Measurements from ENCODE around the gene COL4A2.

The COL4A2 gene

DNA sequence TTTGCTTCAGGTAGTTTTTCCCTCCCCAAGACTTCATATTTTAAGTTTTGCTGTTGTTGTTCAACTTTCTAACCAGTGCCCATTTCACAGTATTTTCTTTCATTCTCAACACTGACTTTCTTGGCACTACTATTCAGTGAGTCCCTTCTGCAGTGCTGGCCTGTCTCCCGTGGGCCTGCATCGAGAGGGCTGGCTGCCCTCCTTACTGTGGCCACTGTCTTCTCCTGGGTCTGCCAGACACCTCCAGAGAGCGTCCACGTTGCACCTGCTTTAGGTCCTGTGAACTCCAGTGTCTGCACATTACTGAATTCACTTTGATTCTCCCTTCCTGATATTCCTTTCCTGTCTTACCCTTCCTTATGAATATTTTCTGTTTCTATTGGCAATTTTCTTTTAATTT lies 27.4 kb upstream of the COL4A2 start:
- no peaks in the 10 kb centered on the region for H3K27me3 ChIP-seq (ENCODE audit: insufficient read depth, insufficient read length)
- DNase-seq (ENCODE audit: low read depth, low spot score) = no peak

DNA sequence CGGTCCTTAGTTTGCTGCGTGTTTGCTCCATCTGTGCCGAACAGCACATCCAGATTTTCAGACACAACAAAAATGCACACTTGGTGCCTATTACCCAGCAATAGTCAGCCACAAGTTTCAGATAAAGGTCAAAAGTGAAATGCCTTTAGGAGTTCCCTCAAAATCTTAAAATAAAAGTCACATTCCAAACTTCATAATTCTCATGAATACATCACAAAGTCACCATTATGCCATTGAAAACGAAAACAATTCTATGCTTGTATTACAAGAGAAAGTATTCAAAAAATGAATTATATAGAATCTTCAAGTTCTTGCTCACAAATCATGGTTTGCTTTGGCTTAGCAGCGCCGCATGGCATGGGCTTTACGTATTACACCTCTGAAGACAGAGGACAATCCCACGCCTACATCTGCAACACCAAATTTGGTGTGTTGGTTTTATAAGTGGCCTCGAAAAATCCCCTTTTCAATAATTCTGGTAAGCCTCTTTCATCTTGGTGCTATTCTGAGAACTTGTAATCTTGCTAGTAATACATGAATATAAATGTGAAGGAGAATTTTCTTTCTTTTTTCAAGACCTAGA lies 26.8 kb upstream of the COL4A2 start:
- TF ChIP-seq ZNF274 (IDR thresholded peaks at IDR 0.05; ENCODE audit: low read depth, low read length) (no peak), YY1 (IDR thresholded peaks at IDR 0.05; ENCODE audit: insufficient read depth, insufficient read length) (no peak), SUZ12 (IDR thresholded peaks at IDR 0.05; ENCODE audit: extremely low read depth, insufficient read depth, insufficient read length) (no peak)
- Histone ChIP-seq H3K9ac (ENCODE audit: insufficient read length, low read depth) (no peak overlapping the region), H3K9me3 (ENCODE audit: insufficient read depth, low read length) (no peaks in the 10 kb centered on the region), H3K4me3 (ENCODE audit: insufficient read length, low read depth) (no peak overlapping the region), H3K4me1 (ENCODE audit: insufficient read depth, insufficient read length) (no peaks in the 10 kb centered on the region), H3K27me3 (ENCODE audit: insufficient read depth, insufficient read length) (no peaks in the 10 kb centered on the region), H3K36me3 (ENCODE audit: insufficient read depth, insufficient read length, low read length) (peaks cover 13% of the 10 kb centered on the region)
- DNase-seq (ENCODE audit: low read depth, low spot score) = no peak

More for the DNA sequence above, 27.4 kb upstream of the COL4A2 start:
- TF ChIP-seq ZNF274 (IDR thresholded peaks at IDR 0.05; ENCODE audit: low read depth, low read length) (no peak), SUZ12 (IDR thresholded peaks at IDR 0.05; ENCODE audit: extremely low read depth, insufficient read depth, insufficient read length) (no peak), YY1 (IDR thresholded peaks at IDR 0.05; ENCODE audit: insufficient read depth, insufficient read length) (no peak)
- Histone ChIP-seq H3K4me3 (ENCODE audit: insufficient read length, low read depth) (no peak overlapping the region), H3K36me3 (ENCODE audit: insufficient read depth, insufficient read length, low read length) (peaks cover 11% of the 10 kb centered on the region), H3K9me3 (ENCODE audit: insufficient read depth, low read length) (no peaks in the 10 kb centered on the region), H3K9ac (ENCODE audit: insufficient read length, low read depth) (no peak overlapping the region), H3K4me1 (ENCODE audit: insufficient read depth, insufficient read length) (no peaks in the 10 kb centered on the region)

DNA sequence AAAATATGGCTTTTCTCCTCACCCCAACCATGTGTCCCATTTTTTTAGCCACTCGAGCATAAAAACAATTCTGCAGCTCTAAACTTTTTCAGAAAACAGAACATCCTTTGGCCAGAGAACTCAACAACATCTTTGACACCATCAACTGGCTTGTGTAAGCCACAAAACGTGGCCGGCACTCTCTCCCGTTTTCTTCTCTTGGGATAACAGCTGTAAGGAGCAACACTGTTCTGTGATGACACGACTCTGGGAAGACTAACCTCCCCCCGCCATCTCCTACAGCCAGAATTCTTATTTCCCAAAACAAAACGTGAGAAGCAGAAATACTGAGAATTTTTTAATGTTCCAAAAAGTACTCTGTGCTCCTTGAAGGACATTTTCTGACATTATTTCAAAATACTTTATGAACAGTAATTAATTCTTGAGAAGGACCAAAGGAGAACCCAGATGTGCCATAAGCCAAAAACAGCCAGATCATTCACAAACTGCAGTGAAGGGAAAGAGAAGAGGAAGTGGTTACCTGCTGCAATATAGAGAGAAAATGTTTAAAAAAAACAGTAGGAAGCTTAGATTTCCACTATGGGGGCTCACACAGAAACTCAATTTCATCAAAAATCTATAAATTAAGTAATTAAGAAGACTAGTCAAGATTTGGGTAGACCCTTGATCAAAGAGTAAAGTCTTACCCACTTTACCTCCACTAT lies 25.9 kb upstream of the COL4A2 start:
- TF ChIP-seq ZNF274 (IDR thresholded peaks at IDR 0.05; ENCODE audit: low read depth, low read length) = no peak
- TF ChIP-seq YY1 (IDR thresholded peaks at IDR 0.05; ENCODE audit: insufficient read depth, insufficient read length) = no peak
- no peak for TF ChIP-seq SUZ12 (IDR thresholded peaks at IDR 0.05; ENCODE audit: extremely low read depth, insufficient read depth, insufficient read length)
- H3K9me3 ChIP-seq (ENCODE audit: insufficient read depth, low read length) = no peaks in the 10 kb centered on the region
- no peak overlapping the region for H3K4me3 ChIP-seq (ENCODE audit: insufficient read length, low read depth)
- H3K36me3 ChIP-seq (ENCODE audit: insufficient read depth, insufficient read length, low read length) = peaks cover 13% of the 10 kb centered on the region
- no peaks in the 10 kb centered on the region for H3K27me3 ChIP-seq (ENCODE audit: insufficient read depth, insufficient read length)
- H3K9ac ChIP-seq (ENCODE audit: insufficient read length, low read depth) = no peak overlapping the region
- no peak for DNase-seq (ENCODE audit: low read depth, low spot score)
- no peaks in the 10 kb centered on the region for H3K4me1 ChIP-seq (ENCODE audit: insufficient read depth, insufficient read length)

DNA sequence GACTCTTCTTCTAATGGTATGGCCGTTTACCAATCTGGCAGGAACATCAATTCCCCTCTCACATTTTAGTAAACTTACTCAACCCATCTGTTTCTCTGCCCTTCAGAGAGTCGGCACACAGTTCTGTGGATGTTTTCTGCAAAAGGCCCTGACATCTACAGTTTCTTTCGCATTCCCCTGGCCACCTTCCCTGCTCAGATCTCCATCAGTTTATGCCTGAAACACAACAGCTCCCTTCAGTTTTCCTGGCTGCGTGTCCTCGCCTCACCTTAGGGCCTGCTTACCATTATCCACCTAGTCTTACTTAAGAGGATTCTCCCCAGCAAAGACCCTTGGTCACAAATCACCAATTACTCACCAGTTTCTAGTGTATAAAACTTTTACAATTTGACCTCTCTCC lies 25.3 kb upstream of the COL4A2 start:
- TF ChIP-seq SUZ12 (IDR thresholded peaks at IDR 0.05; ENCODE audit: extremely low read depth, insufficient read depth, insufficient read length) (no peak), ZNF274 (IDR thresholded peaks at IDR 0.05; ENCODE audit: low read depth, low read length) (no peak), YY1 (IDR thresholded peaks at IDR 0.05; ENCODE audit: insufficient read depth, insufficient read length) (no peak)
- H3K36me3 ChIP-seq (ENCODE audit: insufficient read depth, insufficient read length, low read length) = peaks cover 13% of the 10 kb centered on the region
- no peaks in the 10 kb centered on the region for H3K9me3 ChIP-seq (ENCODE audit: insufficient read depth, low read length)
- no peak overlapping the region for H3K9ac ChIP-seq (ENCODE audit: insufficient read length, low read depth)
- no peaks in the 10 kb centered on the region for H3K4me1 ChIP-seq (ENCODE audit: insufficient read depth, insufficient read length)
- H3K27me3 ChIP-seq (ENCODE audit: insufficient read depth, insufficient read length) = no peaks in the 10 kb centered on the region
- H3K4me3 ChIP-seq (ENCODE audit: insufficient read length, low read depth) = no peak overlapping the region
- DNase-seq (ENCODE audit: low read depth, low spot score) = no peak

DNA sequence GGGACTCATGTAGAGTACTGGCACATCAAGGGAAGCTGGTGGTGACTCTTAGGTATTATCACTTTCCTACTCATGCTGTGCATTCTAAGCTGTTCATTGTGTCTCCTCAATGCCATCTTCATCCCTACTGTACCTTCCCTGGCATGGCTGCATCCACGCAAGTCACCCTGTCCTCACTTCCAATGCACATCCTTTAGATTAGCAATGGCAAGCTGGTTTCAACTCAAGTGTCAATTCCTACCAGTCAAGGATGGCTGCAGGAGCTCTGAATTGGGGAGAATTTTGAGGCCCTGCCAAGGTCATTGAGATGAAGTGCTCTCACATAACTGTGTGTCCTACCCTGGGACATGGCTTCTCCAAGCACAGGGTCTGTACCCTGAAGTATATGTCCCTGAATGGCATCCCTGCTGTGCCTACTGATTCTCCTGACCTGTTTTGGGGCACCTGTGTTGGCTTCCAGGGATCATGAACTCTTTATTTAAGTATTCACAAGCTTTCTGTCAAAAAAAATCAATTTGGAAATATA lies 24.7 kb upstream of the COL4A2 start:
- H3K9ac ChIP-seq (ENCODE audit: insufficient read length, low read depth) = no peak overlapping the region
- TF ChIP-seq ZNF274 (IDR thresholded peaks at IDR 0.05; ENCODE audit: low read depth, low read length) = no peak
- no peak for TF ChIP-seq SUZ12 (IDR thresholded peaks at IDR 0.05; ENCODE audit: extremely low read depth, insufficient read depth, insufficient read length)
- no peak for TF ChIP-seq YY1 (IDR thresholded peaks at IDR 0.05; ENCODE audit: insufficient read depth, insufficient read length)
- no peaks in the 10 kb centered on the region for H3K27me3 ChIP-seq (ENCODE audit: insufficient read depth, insufficient read length)
- peaks cover 13% of the 10 kb centered on the region for H3K36me3 ChIP-seq (ENCODE audit: insufficient read depth, insufficient read length, low read length)
- H3K9me3 ChIP-seq (ENCODE audit: insufficient read depth, low read length) = no peaks in the 10 kb centered on the region
- DNase-seq (ENCODE audit: low read depth, low spot score) = no peak
- no peak overlapping the region for H3K4me3 ChIP-seq (ENCODE audit: insufficient read length, low read depth)
- no peaks in the 10 kb centered on the region for H3K4me1 ChIP-seq (ENCODE audit: insufficient read depth, insufficient read length)

DNA sequence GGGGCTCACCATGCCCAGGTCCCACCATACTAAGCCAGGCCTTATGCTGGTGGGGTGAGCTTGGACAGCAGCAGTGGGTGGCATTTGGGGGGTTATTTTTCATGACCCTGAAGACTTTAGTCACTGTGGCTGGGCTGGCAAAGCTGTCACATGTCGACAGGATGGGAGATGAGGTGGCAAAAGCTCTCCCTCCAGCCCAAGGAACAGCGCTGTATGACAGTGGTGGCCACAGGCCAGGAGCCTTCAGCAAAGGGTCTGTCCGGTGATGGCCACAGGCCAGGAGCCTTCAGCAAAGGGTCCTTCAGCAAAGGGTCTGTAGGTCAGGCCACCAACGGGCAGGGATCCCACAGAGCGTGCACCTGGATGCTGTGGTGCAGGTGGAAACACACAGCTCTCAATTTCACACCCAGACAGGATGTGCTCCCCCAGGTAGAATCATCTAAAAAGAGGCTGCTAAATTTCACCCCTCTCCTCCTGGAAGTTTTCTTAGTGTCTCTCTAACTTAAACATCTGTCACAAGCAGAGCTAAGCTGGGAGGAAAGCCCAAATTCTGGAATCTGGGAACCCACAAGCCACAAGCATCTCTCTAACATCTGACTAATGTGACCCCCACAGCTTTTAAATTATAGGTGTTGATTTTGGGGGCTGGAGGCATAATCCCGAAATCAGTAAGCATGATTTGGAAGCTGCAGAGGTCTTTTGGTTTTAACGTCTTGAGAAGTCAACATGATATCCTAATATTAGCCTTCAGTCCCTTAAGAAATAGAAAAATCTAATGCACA lies 23.2 kb upstream of the COL4A2 start:
- no peak overlapping the region for H3K9ac ChIP-seq (ENCODE audit: insufficient read length, low read depth)
- no peak overlapping the region for H3K4me3 ChIP-seq (ENCODE audit: insufficient read length, low read depth)
- peaks cover 14% of the 10 kb centered on the region for H3K36me3 ChIP-seq (ENCODE audit: insufficient read depth, insufficient read length, low read length)
- no peak for DNase-seq (ENCODE audit: low read depth, low spot score)
- H3K9me3 ChIP-seq (ENCODE audit: insufficient read depth, low read length) = no peaks in the 10 kb centered on the region
- H3K4me1 ChIP-seq (ENCODE audit: insufficient read depth, insufficient read length) = no peaks in the 10 kb centered on the region
- H3K27me3 ChIP-seq (ENCODE audit: insufficient read depth, insufficient read length) = no peaks in the 10 kb centered on the region
- TF ChIP-seq SUZ12 (IDR thresholded peaks at IDR 0.05; ENCODE audit: extremely low read depth, insufficient read depth, insufficient read length) (no peak), YY1 (IDR thresholded peaks at IDR 0.05; ENCODE audit: insufficient read depth, insufficient read length) (no peak), ZNF274 (IDR thresholded peaks at IDR 0.05; ENCODE audit: low read depth, low read length) (no peak)
